Smooth muscle cell (in vitro differentiated cells): Measurements from ENCODE around the gene NINL. TPM values are rescaled to one million over a fixed set of nuclear protein-coding genes. Genes with fewer than 3 reads are reported as not detected.

Source experiments
- DNase-seq: peaks from one replicate; lab custom pipeline; 2025; ENCODE audit not compliant: unreplicated experiment; lab: John Stamatoyannopoulos, UW
- H2AFZ ChIP-seq: fragments of 200-600 bp; sonication (generic); 2 replicates; pipeline ENCODE4 v1.6.0; 2016; ENCODE audit warnings: antibody characterized with exemption, low read depth, mild to moderate bottlenecking
- H3F3A ChIP-seq: fragments of 200-600 bp; sonication (generic); 2 replicates; pipeline ENCODE4 v1.6.0; 2017; ENCODE audit warnings: antibody characterized with exemption, low read depth
- H3K27ac ChIP-seq: fragments of 200-600 bp; sonication (generic); 2 replicates; pipeline ENCODE4 v1.5.1; 2016; ENCODE audit warnings: low read depth, mild to moderate bottlenecking
- H3K27me3 ChIP-seq: fragments of 200-600 bp; sonication (generic); 2 replicates; pipeline ENCODE4 v1.6.1; 2016; ENCODE audit warnings: low read depth, mild to moderate bottlenecking
- H3K36me3 ChIP-seq: fragments of 200-600 bp; sonication (generic); 2 replicates; pipeline ENCODE4 v1.5.1; 2016; ENCODE audit warnings: low read depth
- H3K4me1 ChIP-seq: fragments of 200-600 bp; sonication (generic); 2 replicates; pipeline ENCODE4 v1.5.1; 2016; ENCODE audit warnings: low read depth
- H3K4me2 ChIP-seq: fragments of 200-600 bp; sonication (generic); 2 replicates; pipeline ENCODE4 v1.6.0; 2016; ENCODE audit warnings: mild to moderate bottlenecking
- H3K4me3 ChIP-seq: fragments of 200-600 bp; sonication (generic); 2 replicates; pipeline ENCODE4 v1.5.1; 2016; ENCODE audit warnings: mild to moderate bottlenecking
- H3K79me2 ChIP-seq: fragments of 200-600 bp; sonication (generic); 2 replicates; pipeline ENCODE4 v1.6.0; 2016; ENCODE audit warnings: low read depth, mild to moderate bottlenecking
- H3K9ac ChIP-seq: fragments of 200-600 bp; sonication (generic); 2 replicates; pipeline ENCODE4 v1.6.0; 2016; ENCODE audit warnings: low read depth
- H3K9me3 ChIP-seq: fragments of 200-600 bp; sonication (generic); replicated peaks from 2 replicates; pipeline ENCODE4 v1.5.1; 2016; ENCODE audit warnings: low read depth
- H4K20me1 ChIP-seq: fragments of 200-600 bp; sonication (generic); 2 replicates; pipeline ENCODE4 v1.6.0; 2016; ENCODE audit warnings: low read depth
- CTCF ChIP-seq: fragments of 200-600 bp; sonication (generic); IDR thresholded peaks from 2 replicates; pipeline ENCODE4 v1.5.1; 2017; ENCODE audit warnings: borderline replicate concordance, mild to moderate bottlenecking, antibody characterized with exemption; ENCODE audit not compliant: insufficient read depth, poor library complexity, severe bottlenecking
- WGBS: methylation state at CpG from one replicate; pipeline ENCODE4 v1.1.7; 2016; ENCODE audit warnings: low lambda C conversion rate; 5-methylcytosine and 5-hydroxymethylcytosine counted together
- polyA plus RNA-seq: library from polyadenylated mRNA; unstranded; fragments of >200 nt; fragmentation: Nextera tagmentation; extraction: Ambion mirVana; gene quantifications from 2 replicates; pipeline ENCODE4 v1.2.1, GENCODE V29; 2016
- total RNA-seq: library from RNA; depleted of rRNA; stranded (reverse); fragments of >200 nt; gene quantifications from 2 replicates; pipeline ENCODE4 v1.2.3, GENCODE V29; 2014

NINL gene
- total and polyA plus RNA-seq, 2 experiments from 2014 or later, result 10.7 to 12.2 TPM

- no peak for DNase-seq
- no peak for TF ChIP-seq CTCF
- Histone ChIP-seq H3K27ac (no peak overlapping the region), H3K9me3 (no peaks in the 10 kb centered on the region), H3F3A (peaks cover 18% of the 10 kb centered on the region), H3K4me1 (peaks cover 8% of the 10 kb centered on the region), H3K4me3 (no peak overlapping the region), H3K36me3 (no peaks in the 10 kb centered on the region), H4K20me1 (peaks cover 100% of the 10 kb centered on the region), H3K79me2 (peaks cover 66% of the 10 kb centered on the region), H2AFZ (no peak overlapping the region), H3K4me2 (no peak overlapping the region), H3K27me3 (no peaks in the 10 kb centered on the region), H3K9ac (no peak overlapping the region)
- WGBS, result 89% methylated on average over 19 of the region's 19 CpGs
These were observed 45.3 kb downstream of the NINL start for GRCh38 chr20:25539742-25540672.

GRCh38 chr20:25538838-25539665, 46.3 kb downstream of the NINL start:
- Histone ChIP-seq H3K27me3 (no peaks in the 10 kb centered on the region), H2AFZ (no peak overlapping the region), H3K4me1 (no peaks in the 10 kb centered on the region), H4K20me1 (peaks cover 100% of the 10 kb centered on the region), H3K4me3 (no peak overlapping the region), H3K9ac (no peak overlapping the region), H3K79me2 (peaks cover 72% of the 10 kb centered on the region), H3K9me3 (no peaks in the 10 kb centered on the region), H3K4me2 (no peak overlapping the region), H3K27ac (no peak overlapping the region), H3K36me3 (no peaks in the 10 kb centered on the region), H3F3A (peaks cover 9% of the 10 kb centered on the region)
- WGBS, result 96% methylated on average over 17 of the region's 17 CpGs
- no peak for DNase-seq
- TF ChIP-seq CTCF, result no peak

GRCh38 chr20:25537890-25538289, 47.4 kb downstream of the NINL start:
- Histone ChIP-seq H3K79me2 (peaks cover 84% of the 10 kb centered on the region), H3F3A (no peaks in the 10 kb centered on the region), H3K4me2 (no peak overlapping the region), H3K9ac (no peak overlapping the region), H3K9me3 (no peaks in the 10 kb centered on the region), H3K4me3 (no peak overlapping the region), H3K36me3 (no peaks in the 10 kb centered on the region), H2AFZ (no peak overlapping the region), H3K4me1 (peaks cover 7% of the 10 kb centered on the region), H4K20me1 (peaks cover 100% of the 10 kb centered on the region), H3K27me3 (no peaks in the 10 kb centered on the region), H3K27ac (no peak overlapping the region)
- no peak for TF ChIP-seq CTCF
- 90% methylated on average over 13 of the region's 13 CpGs for WGBS
- no peak for DNase-seq
